Measurements from ENCODE around the gene TNRC6C. TPM values are rescaled to one million over a fixed set of nuclear protein-coding genes. Genes with fewer than 3 reads are reported as not detected.

The TNRC6C gene
- total RNA-seq, 4 donors from 2014 or later, result 4.8 to 14.5 (median 11.6) TPM

- Histone ChIP-seq H3K9me3 (no peaks in the 10 kb centered on the region), H3K4me1 (peaks cover 41% of the 10 kb centered on the region), H3K4me3 (no peak overlapping the region), H3K27me3 (no peaks in the 10 kb centered on the region), H3K36me3 (no peaks in the 10 kb centered on the region), H3K27ac (no peak overlapping the region)
- DNase-seq (ENCODE audit: low spot score in 2 of 2), result no peak
- TF ChIP-seq CTCF (IDR thresholded peaks at IDR 0.05), result no peak
- no peak for TF ChIP-seq EP300 (IDR thresholded peaks at IDR 0.05)
- TF ChIP-seq POLR2A (IDR thresholded peaks at IDR 0.05), result no peak
- TF ChIP-seq POLR2AphosphoS5 (IDR thresholded peaks at IDR 0.05), result no peak
- WGBS, result 92% methylated on average over 18 of the region's 30 CpGs
Observed at GRCh38 chr17:78133179-78133951, 174.9 kb downstream of the TNRC6C start.

GRCh38 chr17:78133971-78134898 lies 175.7 kb downstream of the TNRC6C start:
- TF ChIP-seq CTCF (IDR thresholded peaks at IDR 0.05) (peak in 1 of 2 donors; percentile 48), POLR2AphosphoS5 (IDR thresholded peaks at IDR 0.05) (no peak)
- no peaks in the 10 kb centered on the region for H3K36me3 ChIP-seq
- no peak for DNase-seq (ENCODE audit: low spot score in 2 of 2)
- peaks cover 32% of the 10 kb centered on the region for H3K4me1 ChIP-seq
- no peaks in the 10 kb centered on the region for H3K9me3 ChIP-seq
- WGBS, result 65% methylated on average over 28 of the region's 39 CpGs
- H3K27me3 ChIP-seq, result no peaks in the 10 kb centered on the region
- no peak overlapping the region for H3K27ac ChIP-seq
- H3K4me3 ChIP-seq, result no peak overlapping the region

- TF ChIP-seq POLR2AphosphoS5 (IDR thresholded peaks at IDR 0.05), result no peak
- no peak for TF ChIP-seq CTCF (IDR thresholded peaks at IDR 0.05)
- no peak for TF ChIP-seq POLR2A (IDR thresholded peaks at IDR 0.05)
- no peak for TF ChIP-seq EP300 (IDR thresholded peaks at IDR 0.05)
- WGBS, result 40% methylated on average over 2 of the region's 9 CpGs
- no peak for DNase-seq (ENCODE audit: low spot score in 2 of 2)
- Histone ChIP-seq H3K4me3 (no peak overlapping the region), H3K27me3 (no peaks in the 10 kb centered on the region), H3K9me3 (no peaks in the 10 kb centered on the region), H3K36me3 (no peaks in the 10 kb centered on the region), H3K4me1 (peaks cover 28% of the 10 kb centered on the region), H3K27ac (no peak overlapping the region)
Observed at GRCh38 chr17:78134899-78135385, 176.4 kb downstream of the TNRC6C start.

- no peak overlapping the region for H3K27ac ChIP-seq
- no peak for DNase-seq (ENCODE audit: low spot score in 2 of 2)
- H3K9me3 ChIP-seq, result no peaks in the 10 kb centered on the region
- no peaks in the 10 kb centered on the region for H3K36me3 ChIP-seq
- 93% methylated on average over 9 of the region's 9 CpGs for WGBS
- peaks cover 25% of the 10 kb centered on the region for H3K4me1 ChIP-seq
- no peaks in the 10 kb centered on the region for H3K27me3 ChIP-seq
- no peak for TF ChIP-seq POLR2A (IDR thresholded peaks at IDR 0.05)
- no peak for TF ChIP-seq POLR2AphosphoS5 (IDR thresholded peaks at IDR 0.05)
- TF ChIP-seq CTCF (IDR thresholded peaks at IDR 0.05), result no peak
- no peak for TF ChIP-seq EP300 (IDR thresholded peaks at IDR 0.05)
- no peak overlapping the region for H3K4me3 ChIP-seq
Observed at GRCh38 chr17:78135858-78136500, 177.5 kb downstream of the TNRC6C start.

All from suprapubic skin (tissue), 4 donors.